ENCODE results near the gene SEMA3F. TPM values are rescaled to one million over a fixed set of nuclear protein-coding genes. Genes with fewer than 3 reads are reported as not detected.

SEMA3F gene
- total RNA-seq, 1 donor, result 3.5 TPM

GRCh38 chr3:50193746-50194127 lies 38.6 kb downstream of the SEMA3F start:
- H3K4me3 ChIP-seq (ENCODE audit: low read depth, low read length), result no peak overlapping the region
- DNase-seq (ENCODE audit: low read depth), result no peak
- TF ChIP-seq CTCF (IDR thresholded peaks at IDR 0.05; ENCODE audit: insufficient read depth, low read length), result no peak

- peak; percentile 60 for DNase-seq (ENCODE audit: low read depth)
- H3K4me3 ChIP-seq (ENCODE audit: low read depth, low read length), result no peak overlapping the region
- peak; percentile 73 for TF ChIP-seq CTCF (IDR thresholded peaks at IDR 0.05; ENCODE audit: insufficient read depth, low read length)
Measured at GRCh38 chr3:50194128-50194902, 39.2 kb downstream of the SEMA3F start.

- DNase-seq (ENCODE audit: low read depth), result no peak
- H3K4me3 ChIP-seq (ENCODE audit: low read depth, low read length), result no peak overlapping the region
- TF ChIP-seq CTCF (IDR thresholded peaks at IDR 0.05; ENCODE audit: insufficient read depth, low read length), result no peak
Measured at GRCh38 chr3:50194903-50195500, 39.9 kb downstream of the SEMA3F start.

GRCh38 chr3:50195501-50196252 lies 40.6 kb downstream of the SEMA3F start:
- no peak overlapping the region for H3K4me3 ChIP-seq (ENCODE audit: low read depth, low read length)
- DNase-seq (ENCODE audit: low read depth), result no peak
- TF ChIP-seq CTCF (IDR thresholded peaks at IDR 0.05; ENCODE audit: insufficient read depth, low read length), result no peak

GRCh38 chr3:50196253-50196801 lies 41.2 kb downstream of the SEMA3F start:
- H3K4me3 ChIP-seq (ENCODE audit: low read depth, low read length), result no peak overlapping the region
- no peak for TF ChIP-seq CTCF (IDR thresholded peaks at IDR 0.05; ENCODE audit: insufficient read depth, low read length)
- no peak for DNase-seq (ENCODE audit: low read depth)

GRCh38 chr3:50201573-50202315 lies 46.6 kb downstream of the SEMA3F start:
- no peak overlapping the region for H3K4me3 ChIP-seq (ENCODE audit: low read depth, low read length)
- no peak for TF ChIP-seq CTCF (IDR thresholded peaks at IDR 0.05; ENCODE audit: insufficient read depth, low read length)
- DNase-seq (ENCODE audit: low read depth), result no peak
